NCI-H1048 (cell line): Measurements from ENCODE around the gene ARHGAP12.

ENCODE experiments used
- DNase-seq: peaks from one replicate; lab custom pipeline; 2025; lab: John Stamatoyannopoulos, UW

ARHGAP12 gene

GRCh38 chr10:31820778-31821369 is 107.8 kb downstream of the ARHGAP12 start:
- DNase-seq, result no peak

- DNase-seq, result no peak
Measured at GRCh38 chr10:31820096-31820495, 108.5 kb downstream of the ARHGAP12 start.

- DNase-seq, result no peak
Measured at GRCh38 chr10:31819391-31819820, 109.2 kb downstream of the ARHGAP12 start.

GRCh38 chr10:31816318-31816717 is 112.3 kb downstream of the ARHGAP12 start:
- DNase-seq, result no peak

- no peak for DNase-seq
Measured at GRCh38 chr10:31808258-31809218, 120.1 kb downstream of the ARHGAP12 start.

- no peak for DNase-seq
Measured at GRCh38 chr10:31804352-31804810, 124.2 kb downstream of the ARHGAP12 start.

GRCh38 chr10:31803606-31804351 is 124.9 kb downstream of the ARHGAP12 start:
- DNase-seq, result no peak

- DNase-seq, result no peak
Measured at GRCh38 chr10:31799181-31799580, 129.4 kb downstream of the ARHGAP12 start.

- no peak for DNase-seq
Measured at GRCh38 chr10:31792745-31793144, 135.9 kb downstream of the ARHGAP12 start.

GRCh38 chr10:31789555-31789954 is 139.1 kb downstream of the ARHGAP12 start:
- no peak for DNase-seq

GRCh38 chr10:31782701-31783100 is 145.9 kb downstream of the ARHGAP12 start:
- no peak for DNase-seq

GRCh38 chr10:31780717-31781116 is 147.9 kb downstream of the ARHGAP12 start:
- DNase-seq, result no peak

- no peak for DNase-seq
Measured at GRCh38 chr10:31778627-31779026, 150.0 kb downstream of the ARHGAP12 start.

- DNase-seq, result no peak
Measured at GRCh38 chr10:31776159-31776558, 152.5 kb downstream of the ARHGAP12 start.

- DNase-seq, result no peak
Measured at GRCh38 chr10:31774928-31775650, 153.5 kb downstream of the ARHGAP12 start.

GRCh38 chr10:31774299-31774900 is 154.2 kb downstream of the ARHGAP12 start:
- no peak for DNase-seq

- no peak for DNase-seq
Measured at GRCh38 chr10:31773749-31774298, 154.8 kb downstream of the ARHGAP12 start.

- no peak for DNase-seq
Measured at GRCh38 chr10:31771331-31771831, 157.2 kb downstream of the ARHGAP12 start.

- DNase-seq, result no peak
Measured at GRCh38 chr10:31770307-31770902, 158.2 kb downstream of the ARHGAP12 start.

- no peak for DNase-seq
Measured at GRCh38 chr10:31769564-31769963, 159.1 kb downstream of the ARHGAP12 start.
